Common myeloid progenitor, CD34-positive (primary cell): ENCODE data around the gene MESP2.

Experiments used
- CTCF ChIA-PET: fragments of 350-600 bp; sonication (Branson Sonifier 250); formaldehyde crosslinking; loops from one replicate; lab custom pipeline; 2021; ENCODE audit warnings: antibody characterized with exemption; lab: Charles Lee
- POLR2A ChIA-PET: fragments of 350-600 bp; sonication (Branson Sonifier 250); formaldehyde crosslinking; loops from one replicate; lab custom pipeline; 2021; ENCODE audit warnings: antibody characterized with exemption; lab: Charles Lee
- DNase-seq, 3 donors: peaks; one replicate each; pipeline versions ENCODE4 v3.0.0 to v3.0.0-alpha.2; 2013
- H3K27ac ChIP-seq, 2 experiments: 1 replicate in 1 of 2; 2 replicates in 1 of 2; pipeline ENCODE4 v1.7.0; 2013; ENCODE audit warnings: inconsistent platforms in 2 of 2, low read length in 2 of 2, mild to moderate bottlenecking in 2 of 2, low read depth in 1 of 2, moderate library complexity in 1 of 2; ENCODE audit not compliant: severe bottlenecking in 2 of 2, insufficient read depth in 1 of 2, poor library complexity in 1 of 2
- H3K27me3 ChIP-seq, 5 experiments: replicated peaks in 2 of 5; 1 replicate in 3 of 5; 2 replicates in 2 of 5; pipeline versions ENCODE4 v1.6.1 to v1.7.0; 2013; ENCODE audit warnings: low read length in 4 of 5, mild to moderate bottlenecking in 2 of 5, moderate library complexity in 2 of 5, inconsistent platforms in 1 of 5; ENCODE audit not compliant: insufficient read depth in 5 of 5, control insufficient read depth in 4 of 5
- H3K36me3 ChIP-seq, 4 experiments: 1 replicate in 2 of 4; 2 replicates in 2 of 4; pipeline versions ENCODE4 v1.6.1 to v1.7.0; 2013; ENCODE audit warnings: low read length in 3 of 4, control low read depth in 1 of 4, mild to moderate bottlenecking in 1 of 4; ENCODE audit not compliant: control insufficient read depth in 4 of 4, insufficient read depth in 4 of 4
- H3K4me1 ChIP-seq, 4 experiments: 1 replicate in 3 of 4; 2 replicates in 1 of 4; pipeline versions ENCODE4 v1.6.1 to v1.7.1; 2013; ENCODE audit warnings: low read length in 3 of 4, mild to moderate bottlenecking in 3 of 4, control low read depth in 1 of 4, inconsistent platforms in 1 of 4, moderate library complexity in 1 of 4; ENCODE audit not compliant: control insufficient read depth in 4 of 4, insufficient read depth in 4 of 4; ENCODE audit errors: control extremely low read depth in 1 of 4
- H3K4me3 ChIP-seq, 7 experiments: 1 replicate in 4 of 7; 2 replicates in 3 of 7; pipeline versions ENCODE4 v1.5.1 to v1.7.0; 2013; ENCODE audit warnings: mild to moderate bottlenecking in 7 of 7, low read length in 6 of 7, moderate library complexity in 6 of 7, inconsistent platforms in 2 of 7, low read depth in 2 of 7, control low read depth in 1 of 7; ENCODE audit not compliant: insufficient read depth in 4 of 7, control insufficient read depth in 1 of 7; ENCODE audit errors: extremely low read depth in 1 of 7
- H3K9me3 ChIP-seq, 5 experiments: 1 replicate in 4 of 5; 2 replicates in 1 of 5; pipeline versions ENCODE4 v1.6.1 to v1.7.1; 2013; ENCODE audit warnings: low read length in 4 of 5, mild to moderate bottlenecking in 2 of 5, inconsistent platforms in 1 of 5, low read depth in 1 of 5, moderate library complexity in 1 of 5; ENCODE audit not compliant: control insufficient read depth in 4 of 5, insufficient read depth in 2 of 5; ENCODE audit errors: control extremely low read depth in 1 of 5
- WGBS: methylation state at CpG from one replicate; pipeline ENCODE4 v1.1.5; 2013; ENCODE audit not compliant: insufficient coverage; 5-methylcytosine and 5-hydroxymethylcytosine counted together

The MESP2 gene

GRCh38 chr15:89802986-89803824, 27.1 kb downstream of the MESP2 start:
- Histone ChIP-seq H3K36me3 (peaks cover 3 to 91% (median 49%) of the 10 kb centered on the region in 4 experiments), H3K9me3 (no peaks in the 10 kb centered on the region), H3K4me3 (no peak overlapping the region), H3K4me1 (peaks cover 0 to 6% (median 4%) of the 10 kb centered on the region in 4 experiments), H3K27me3 (no peaks in the 10 kb centered on the region), H3K27ac (no peak overlapping the region)
- ChIA-PET CTCF (interaction anchor here (1.0 to 1.4 kb wide), 2 partner anchors 28 to 49 kb away, joined by 3 read pairs; no protein-coding TSS in a partner anchor), POLR2A (no interaction called here)
- no peak for DNase-seq
- 96% methylated on average over 22 of the region's 24 CpGs for WGBS

- Histone ChIP-seq H3K27ac (no peak overlapping the region), H3K4me1 (peaks cover 0 to 15% (median 4%) of the 10 kb centered on the region in 4 experiments), H3K4me3 (no peak overlapping the region), H3K27me3 (no peaks in the 10 kb centered on the region), H3K36me3 (peaks cover 3 to 95% (median 44%) of the 10 kb centered on the region in 4 experiments), H3K9me3 (no peaks in the 10 kb centered on the region)
- ChIA-PET POLR2A (no interaction called here), CTCF (no interaction called here)
- 95% methylated on average over 27 of the region's 29 CpGs for WGBS
- no peak for DNase-seq
Measured at GRCh38 chr15:89803941-89804800, 28.0 kb downstream of the MESP2 start.

- no peak overlapping the region for H3K4me3 ChIP-seq
- WGBS, result 97% methylated on average over 19 of the region's 29 CpGs
- no peak overlapping the region for H3K27ac ChIP-seq
- CTCF ChIA-PET, result no interaction called here
- no peaks in the 10 kb centered on the region for H3K27me3 ChIP-seq
- no peak for DNase-seq
- no peaks in the 10 kb centered on the region for H3K9me3 ChIP-seq
- H3K36me3 ChIP-seq, result peaks cover 3 to 90% (median 35%) of the 10 kb centered on the region in 4 experiments
- POLR2A ChIA-PET, result interaction anchor here (0.7 kb wide), 1 partner anchor 15 kb away, joined by 3 read pairs; no protein-coding TSS in a partner anchor
- peaks cover 0 to 19% (median 4%) of the 10 kb centered on the region in 4 experiments for H3K4me1 ChIP-seq
Measured at GRCh38 chr15:89805241-89806209, 29.4 kb downstream of the MESP2 start.

- POLR2A ChIA-PET, result no interaction called here
- DNase-seq, result no peak
Measured at GRCh38 chr15:89806210-89806558, 30.1 kb downstream of the MESP2 start.

GRCh38 chr15:89806559-89807550, 30.7 kb downstream of the MESP2 start:
- H3K4me3 ChIP-seq, result no peak overlapping the region
- H3K9me3 ChIP-seq, result no peaks in the 10 kb centered on the region
- 96% methylated on average over 18 of the region's 22 CpGs for WGBS
- ChIA-PET POLR2A (interaction anchor here (0.6 kb wide), 1 partner anchor 33 kb away, joined by 3 read pairs; no protein-coding TSS in a partner anchor), CTCF (interaction anchor here (2.8 kb wide), 1 partner anchor 68 kb away, joined by 7 read pairs; no protein-coding TSS in a partner anchor)
- peaks cover 3 to 82% (median 28%) of the 10 kb centered on the region in 4 experiments for H3K36me3 ChIP-seq
- H3K27ac ChIP-seq, result no peak overlapping the region
- H3K27me3 ChIP-seq, result no peaks in the 10 kb centered on the region
- DNase-seq, result no peak
- H3K4me1 ChIP-seq, result peaks cover 0 to 23% (median 4%) of the 10 kb centered on the region in 4 experiments

More at GRCh38 chr15:89806210-89806558, 30.1 kb downstream of the MESP2 start:
- WGBS, result 94% methylated on average over 18 of the region's 21 CpGs
- H3K36me3 ChIP-seq, result peaks cover 3 to 89% (median 33%) of the 10 kb centered on the region in 4 experiments
- no peak overlapping the region for H3K4me3 ChIP-seq
- H3K4me1 ChIP-seq, result peaks cover 0 to 22% (median 4%) of the 10 kb centered on the region in 4 experiments
- H3K27ac ChIP-seq, result no peak overlapping the region
- no peaks in the 10 kb centered on the region for H3K9me3 ChIP-seq
- CTCF ChIA-PET, result no interaction called here
- no peaks in the 10 kb centered on the region for H3K27me3 ChIP-seq
